HepG2 (cell line): Measurements from ENCODE around the gene UPB1. TPM values are rescaled to one million over a fixed set of nuclear protein-coding genes. Genes with fewer than 3 reads are reported as not detected.

Experiments
- ATAC-seq: fragments of 200-7000 bp; cut with Tn5 transposase; 3 replicates; pipeline ENCODE4 v1.9.1; 2020; ENCODE audit warnings: mild to moderate bottlenecking, moderate library complexity
- BruUV-seq: library from RNA; stranded (reverse); fragments of 400-500 nt; replicated peaks from 2 replicates; lab custom pipeline; 2021; lab: Mats Ljungman, UMichigan
- CTCF ChIA-PET: fragments of 300-600 bp; formaldehyde crosslinking; extraction: SDS; loops from one replicate; lab custom pipeline; 2021; ENCODE audit warnings: low total read pairs, inconsistent platforms, low intra/inter-chr PET ratio; lab: Yijun Ruan, JAX
- POLR2A ChIA-PET: fragments of 350-600 bp; sonication (Branson Sonifier 250); formaldehyde crosslinking; loops from one replicate; lab custom pipeline; 2020; ENCODE audit warnings: antibody characterized with exemption, inconsistent platforms; lab: Yijun Ruan, JAX
- DNase-seq: peaks from one replicate; pipeline ENCODE4 v3.0.0-alpha.2; 2015; ENCODE audit warnings: low spot score
- FAIRE-seq: peaks from 3 replicates; lab custom pipeline; 2011; peaks lifted over from hg19 to GRCh38; lab: Jason Lieb, UNC
- H2AFZ ChIP-seq: one replicate; pipeline ENCODE4 v1.6.1; 2011; ENCODE audit warnings: low read length, inconsistent platforms
- H3K27ac ChIP-seq: fragments of 300-600 bp; 3 replicates; pipeline ENCODE4 v1.8.0; 2011; ENCODE audit warnings: mixed run types, mild to moderate bottlenecking, mixed read lengths, low read length, inconsistent platforms; ENCODE audit not compliant: insufficient read depth; ENCODE audit errors: extremely low read length
- H3K27me3 ChIP-seq, 2 experiments: fragments of 200-600 bp in 1 of 2; 2 replicates in 1 of 2; 3 replicates in 1 of 2; pipeline versions ENCODE4 v1.6.0 to v1.8.0; 2011; ENCODE audit warnings: low read length in 2 of 2, mild to moderate bottlenecking in 2 of 2, moderate library complexity in 2 of 2, inconsistent platforms in 1 of 2; ENCODE audit not compliant: insufficient read depth in 2 of 2, control insufficient read depth in 1 of 2
- H3K36me3 ChIP-seq, 2 experiments: fragments of 200-600 bp in 1 of 2; replicated peaks in 1 of 2; 2 replicates in 1 of 2; 3 replicates in 1 of 2; pipeline versions ENCODE4 v1.5.1 to v1.8.0; 2011; ENCODE audit warnings: low read length in 2 of 2, inconsistent platforms in 1 of 2; ENCODE audit not compliant: insufficient read depth in 2 of 2, control insufficient read depth in 1 of 2
- H3K4me1 ChIP-seq: 2 replicates; pipeline ENCODE4 v1.5.1; 2012; ENCODE audit warnings: low read length, inconsistent platforms; ENCODE audit not compliant: insufficient read depth
- H3K4me2 ChIP-seq: 2 replicates; pipeline ENCODE4 v1.6.0; 2011; ENCODE audit warnings: low read depth, low read length, inconsistent platforms
- H3K4me3 ChIP-seq, 3 experiments: fragments of 200-600 bp in 1 of 3; sonication (generic), shearing (Covaris generic) in 1 of 3; replicated peaks in 1 of 3; 2 replicates each; pipeline ENCODE4 v1.5.1; 2011 to 2016; ENCODE audit warnings: low read length in 3 of 3, inconsistent platforms in 2 of 3, low read depth in 2 of 3, mild to moderate bottlenecking in 2 of 3, control low read depth in 1 of 3, mixed read lengths in 1 of 3; ENCODE audit not compliant: insufficient read depth in 1 of 3
- H3K79me2 ChIP-seq: one replicate; pipeline ENCODE4 v1.6.1; 2011; ENCODE audit warnings: low read length, inconsistent platforms; ENCODE audit not compliant: insufficient read depth
- H3K9ac ChIP-seq: 2 replicates; pipeline ENCODE4 v1.6.0; 2011; ENCODE audit warnings: mild to moderate bottlenecking, low read depth, low read length, inconsistent platforms; ENCODE audit not compliant: insufficient read depth
- H3K9me3 ChIP-seq: 2 replicates; pipeline ENCODE4 v1.5.1; 2012; ENCODE audit warnings: mild to moderate bottlenecking, low read length
- H4K20me1 ChIP-seq: 2 replicates; pipeline ENCODE4 v1.6.0; 2011; ENCODE audit warnings: inconsistent platforms, mild to moderate bottlenecking, low read length, moderate library complexity; ENCODE audit not compliant: insufficient read depth
- CEBPG ChIP-seq: IDR thresholded peaks from 2 replicates; pipeline ENCODE4 v1.6.1; 2016
- EEA1 ChIP-seq: sonication (generic); formaldehyde crosslinking; IDR thresholded peaks from 2 replicates; pipeline ENCODE4 v1.5.1; 2020; ENCODE audit warnings: mild to moderate bottlenecking, missing genetic modification reagents, borderline replicate concordance
- ELF3 ChIP-seq: IDR thresholded peaks from 2 replicates; pipeline ENCODE4 v1.6.1; 2016; ENCODE audit warnings: missing genetic modification reagents, missing compliant biosample characterization
- FOXP1 ChIP-seq, 2 experiments: fragments of 450-650 bp in 1 of 2; IDR thresholded peaks; 2 replicates each; pipeline ENCODE4 v1.6.1; 2017 to 2018; ENCODE audit warnings: antibody characterized with exemption in 1 of 2
- MEIS2 ChIP-seq: sonication (generic); formaldehyde crosslinking; IDR thresholded peaks from 2 replicates; pipeline ENCODE4 v1.9.0; 2021; ENCODE audit warnings: mild to moderate bottlenecking, missing genetic modification reagents
- MZF1 ChIP-seq: sonication (generic); formaldehyde crosslinking; IDR thresholded peaks from 2 replicates; pipeline ENCODE4 v1.8.1; 2023; ENCODE audit warnings: mild to moderate bottlenecking, missing genetic modification reagents, borderline replicate concordance
- PITX1 ChIP-seq: sonication (generic); formaldehyde crosslinking; IDR thresholded peaks from 2 replicates; pipeline ENCODE4 v1.5.1; 2020; ENCODE audit warnings: mild to moderate bottlenecking, missing genetic modification reagents
- RAD51 ChIP-seq: fragments of 450-650 bp; IDR thresholded peaks from 2 replicates; pipeline ENCODE4 v1.6.1; 2016; ENCODE audit warnings: borderline replicate concordance
- RXRB ChIP-seq: IDR thresholded peaks from 2 replicates; pipeline ENCODE4 v1.6.1; 2016; ENCODE audit warnings: borderline replicate concordance, missing genetic modification reagents, missing compliant biosample characterization
- SALL2 ChIP-seq: sonication (generic); formaldehyde crosslinking; IDR thresholded peaks from 2 replicates; pipeline ENCODE4 v1.8.1; 2023; ENCODE audit warnings: mild to moderate bottlenecking, missing genetic modification reagents, inconsistent platforms
- SOX6 ChIP-seq, 2 experiments: fragments of 450-650 bp in 1 of 2; sonication (generic) in 1 of 2; formaldehyde crosslinking in 1 of 2; IDR thresholded peaks; 2 replicates each; pipeline versions ENCODE4 v1.4.0 to v1.6.1; 2017 to 2020; ENCODE audit warnings: antibody characterized with exemption in 1 of 2, mild to moderate bottlenecking in 1 of 2, missing genetic modification reagents in 1 of 2
- ZNF367 ChIP-seq: sonication (generic); formaldehyde crosslinking; IDR thresholded peaks from 2 replicates; pipeline ENCODE4 v1.4.0; 2020; ENCODE audit warnings: missing genetic modification reagents, borderline replicate concordance
- ZNF543 ChIP-seq: sonication (generic); formaldehyde crosslinking; IDR thresholded peaks from 2 replicates; pipeline ENCODE4 v1.4.0; 2020; ENCODE audit warnings: mild to moderate bottlenecking, missing genetic modification reagents
- ZNF557 ChIP-seq: sonication (generic); formaldehyde crosslinking; IDR thresholded peaks from 2 replicates; pipeline ENCODE4 v1.4.0; 2020; ENCODE audit warnings: missing genetic modification reagents
- ZNF576 ChIP-seq: sonication (generic); formaldehyde crosslinking; IDR thresholded peaks from 2 replicates; pipeline ENCODE4 v1.4.0; 2020; ENCODE audit warnings: mild to moderate bottlenecking, missing genetic modification reagents
- WGBS: methylation state at CpG from one replicate; pipeline ENCODE4 v1.1.6; 2017; ENCODE audit warnings: low lambda C conversion rate; 5-methylcytosine and 5-hydroxymethylcytosine counted together
- in situ Hi-C: cut with HindIII; loops from 2 replicates; pipeline ENCODE4 v1.10.0; 2017; ENCODE audit warnings: low pct_unique_long_range_greater_than_20kb; ENCODE audit not compliant: extremely low pct_ligation_motif_present
- intact Hi-C: fragments of 100-400 bp; cut with micrococcal nuclease; formaldehyde crosslinking; loops from one replicate; pipeline ENCODE4 v1.10.0; 2022; ENCODE audit not compliant: unreplicated experiment
- polyA plus RNA-seq, 8 experiments: library from polyadenylated mRNA; depleted of rRNA in 3 of 8; stranded (reverse) in 7 of 8; unstranded in 1 of 8; fragments of >200 nt; fragmentation: Illumina TruSeq in 4 of 8; extraction: Trizol in 4 of 8; gene quantifications; 2 replicates each; pipeline versions ENCODE4 v1.2.1 to v1.2.3, GENCODE V29; 2011 to 2016; ENCODE audit warnings: low read depth in 4 of 8, missing spikeins in 1 of 8, mixed read lengths in 1 of 8; ENCODE audit not compliant: insufficient read depth in 1 of 8
- total RNA-seq, 5 experiments: library from RNA; depleted of rRNA; stranded (reverse); fragments of >200 nt; fragmentation: Illumina TruSeq; extraction: Trizol; gene quantifications; 2 replicates each; pipeline ENCODE4 v1.2.3, GENCODE V29; 2016; ENCODE audit warnings: low read depth in 1 of 5
- TF ChIP-seq, protein P1 (sequence below): sonication (generic); formaldehyde crosslinking; IDR thresholded peaks from 2 replicates; pipeline ENCODE4 v1.5.0; 2020; ENCODE audit warnings: mild to moderate bottlenecking, missing genetic modification reagents
- TF ChIP-seq, protein P2 (sequence below): sonication (generic); formaldehyde crosslinking; IDR thresholded peaks from 2 replicates; pipeline ENCODE4 v1.4.0; 2020; ENCODE audit warnings: missing genetic modification reagents, mild to moderate bottlenecking, borderline replicate concordance

The UPB1 gene
- total and polyA plus RNA-seq, 2 of the 13 experiments (the other 11 are each of a cell fraction or from before 2014, with no cell fraction given): 0.38 to 1.2 TPM

- Histone ChIP-seq H3K9me3 (no peaks in the 10 kb centered on the region), H3K9ac (no peak overlapping the region), H3K79me2 (no peaks in the 10 kb centered on the region), H4K20me1 (no peaks in the 10 kb centered on the region), H3K27ac (no peak overlapping the region), H3K27me3 (no peaks in the 10 kb centered on the region), H3K36me3 (no peaks in the 10 kb centered on the region), H3K4me1 (peaks cover 54% of the 10 kb centered on the region), H3K4me3 (no peak overlapping the region), H3K4me2 (no peak overlapping the region), H2AFZ (no peak overlapping the region)
- no TSS peak for BruUV-seq
- in situ Hi-C loops: no loop called here
- TF ChIP-seq ELF3 (CRISPR knock-in tag) (no peak), ZNF367 (CRISPR knock-in tag) (no peak), ZNF543 (CRISPR knock-in tag) (no peak), PITX1 (CRISPR knock-in tag) (no peak), EEA1 (CRISPR knock-in tag) (no peak), ZNF557 (CRISPR knock-in tag) (no peak), SALL2 (no peak), ZNF576 (CRISPR knock-in tag) (no peak), RXRB (CRISPR knock-in tag) (no peak), RAD51 (no peak)
- no peak for ATAC-seq
- POLR2A ChIA-PET: no interaction called here
- intact Hi-C loops: no loop called here
- 74% methylated on average over 2 of the region's 2 CpGs for WGBS
- FAIRE-seq: no peak
- CTCF ChIA-PET: interaction anchor here (1.4 to 3.8 kb wide), 2 partner anchors 104 to 201 kb away, joined by 6 to 59 read pairs; no protein-coding TSS in a partner anchor
- DNase-seq: no peak
Measured at GRCh38 chr22:24526191-24526590, 31.1 kb downstream of the UPB1 start.

DNA sequence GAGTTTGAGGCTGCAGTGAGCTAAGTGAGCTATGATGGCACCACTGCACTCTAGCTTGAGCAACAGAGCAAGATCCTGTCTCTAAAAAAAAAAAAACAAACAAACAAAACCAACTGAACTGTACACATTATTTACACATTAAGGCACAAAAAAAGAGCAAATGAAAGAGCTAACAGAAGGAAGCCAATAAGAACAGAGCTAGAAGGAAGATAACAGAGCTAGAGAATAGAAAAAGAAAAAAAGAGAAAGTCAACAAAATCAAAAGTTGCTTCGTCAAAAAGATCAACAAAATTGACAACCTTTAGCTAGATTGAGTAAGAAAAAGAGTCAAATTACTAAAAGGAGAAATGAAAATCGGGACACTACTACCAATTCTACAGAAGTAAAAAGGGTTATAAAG is 34.8 kb downstream of the UPB1 start:
- CTCF ChIA-PET: no interaction called here
- ATAC-seq: no peak
- TF ChIP-seq, protein P1, sequence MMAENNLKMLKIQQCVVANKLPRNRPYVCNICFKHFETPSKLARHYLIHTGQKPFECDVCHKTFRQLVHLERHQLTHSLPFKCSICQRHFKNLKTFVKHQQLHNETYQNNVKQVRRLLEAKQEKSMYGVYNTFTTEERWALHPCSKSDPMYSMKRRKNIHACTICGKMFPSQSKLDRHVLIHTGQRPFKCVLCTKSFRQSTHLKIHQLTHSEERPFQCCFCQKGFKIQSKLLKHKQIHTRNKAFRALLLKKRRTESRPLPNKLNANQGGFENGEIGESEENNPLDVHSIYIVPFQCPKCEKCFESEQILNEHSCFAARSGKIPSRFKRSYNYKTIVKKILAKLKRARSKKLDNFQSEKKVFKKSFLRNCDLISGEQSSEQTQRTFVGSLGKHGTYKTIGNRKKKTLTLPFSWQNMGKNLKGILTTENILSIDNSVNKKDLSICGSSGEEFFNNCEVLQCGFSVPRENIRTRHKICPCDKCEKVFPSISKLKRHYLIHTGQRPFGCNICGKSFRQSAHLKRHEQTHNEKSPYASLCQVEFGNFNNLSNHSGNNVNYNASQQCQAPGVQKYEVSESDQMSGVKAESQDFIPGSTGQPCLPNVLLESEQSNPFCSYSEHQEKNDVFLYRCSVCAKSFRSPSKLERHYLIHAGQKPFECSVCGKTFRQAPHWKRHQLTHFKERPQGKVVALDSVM: peak; percentile 76
- TF ChIP-seq MEIS2 (CRISPR knock-in tag) (no peak), FOXP1 (IDR thresholded peaks at IDR 0.05) (peak; percentile 61), FOXP1 (CRISPR knock-in tag; IDR thresholded peaks at IDR 0.05) (peak; percentile 63; the same call in 1 of the 2 replicates), CEBPG (CRISPR knock-in tag) (no peak), SOX6 (IDR thresholded peaks at IDR 0.05) (no peak), SOX6 (CRISPR knock-in tag; IDR thresholded peaks at IDR 0.05) (peak; percentile 41; the same call in 1 of the 2 replicates), MZF1 (CRISPR knock-in tag) (no peak)
- TF ChIP-seq, protein P2, sequence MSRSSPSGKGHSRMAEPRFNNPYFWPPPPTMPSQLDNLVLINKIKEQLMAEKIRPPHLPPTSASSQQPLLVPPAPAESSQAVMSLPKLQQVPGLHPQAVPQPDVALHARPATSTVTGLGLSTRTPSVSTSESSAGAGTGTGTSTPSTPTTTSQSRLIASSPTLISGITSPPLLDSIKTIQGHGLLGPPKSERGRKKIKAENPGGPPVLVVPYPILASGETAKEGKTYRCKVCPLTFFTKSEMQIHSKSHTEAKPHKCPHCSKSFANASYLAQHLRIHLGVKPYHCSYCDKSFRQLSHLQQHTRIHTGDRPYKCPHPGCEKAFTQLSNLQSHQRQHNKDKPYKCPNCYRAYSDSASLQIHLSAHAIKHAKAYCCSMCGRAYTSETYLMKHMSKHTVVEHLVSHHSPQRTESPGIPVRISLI (CRISPR knock-in tag): peak; percentile 48; the same call in 1 of the 2 replicates

More for the DNA sequence above, 34.8 kb downstream of the UPB1 start:
- Histone ChIP-seq H3K79me2 (no peaks in the 10 kb centered on the region), H3K4me1 (peaks cover 62% of the 10 kb centered on the region), H3K9ac (no peak overlapping the region), H3K36me3 (no peaks in the 10 kb centered on the region), H3K9me3 (no peaks in the 10 kb centered on the region), H2AFZ (no peak overlapping the region), H3K27me3 (no peaks in the 10 kb centered on the region), H3K27ac (no peak overlapping the region), H3K4me2 (peak overlapping the region; percentile 13; the same call in 1 of the 2 replicates), H4K20me1 (no peaks in the 10 kb centered on the region), H3K4me3 (no peak overlapping the region)
- 6% methylated on average over 2 of the region's 2 CpGs for WGBS
- in situ Hi-C loops (no loop called here), intact Hi-C loops (no loop called here)
- no peak for DNase-seq
- FAIRE-seq: no peak
- no TSS peak for BruUV-seq
- POLR2A ChIA-PET: interaction anchor here (0.7 to 2.6 kb wide), 4 partner anchors 12 to 48 kb away, joined by 3 to 26 read pairs (median 4); partner anchors contain the start of gene GUCD1
